Ovary (tissue), 9 donors: ENCODE data around the gene PTPRQ. TPM values are rescaled to one million over a fixed set of nuclear protein-coding genes. Genes with fewer than 3 reads are reported as not detected.

Experiments used
- DNase-seq, 5 donors: peaks; one replicate each; pipeline ENCODE4 v3.0.0-alpha.2; 2019 to 2020
- H3K27ac ChIP-seq, 2 donors: fragments of 200-600 bp; one replicate each; pipeline versions ENCODE4 v1.5.1 to v1.8.0; 2019 to 2022
- H3K27me3 ChIP-seq: fragments of 200-600 bp; one replicate; pipeline ENCODE4 v1.8.0; 2022
- H3K36me3 ChIP-seq: fragments of 200-600 bp; sonication (generic); one replicate; pipeline ENCODE4 v1.5.1; 2019
- H3K4me1 ChIP-seq: one replicate; pipeline ENCODE4 v1.8.1; 2013; ENCODE audit warnings: mild to moderate bottlenecking, moderate library complexity; ENCODE audit not compliant: insufficient read depth
- H3K4me3 ChIP-seq: fragments of 200-600 bp; sonication (generic); one replicate; pipeline ENCODE4 v1.5.1; 2017
- H3K9me3 ChIP-seq, 2 donors: fragments of 200-600 bp in 1 of 2; sonication (generic) in 1 of 2; one replicate each; pipeline versions ENCODE4 v1.5.1 to v1.8.1; 2013 to 2019; ENCODE audit warnings: mild to moderate bottlenecking in 1 of 2, moderate library complexity in 1 of 2
- EP300 ChIP-seq: sonication (generic); formaldehyde crosslinking; IDR thresholded peaks from one replicate; pipeline ENCODE4 v1.6.1; 2017; ENCODE audit warnings: antibody characterized with exemption
- POLR2A ChIP-seq: fragments of 450-650 bp; IDR thresholded peaks from one replicate; pipeline ENCODE4 v1.6.1; 2017; ENCODE audit warnings: antibody characterized with exemption, mild to moderate bottlenecking, moderate library complexity
- WGBS, 3 donors: extraction: QIAGEN DNeasy Blood & Tissue Kit in 1 of 3; methylation state at CpG; one replicate each; pipeline versions ENCODE4 v1.1.5 to v1.1.7; 2013 to 2017; 5-methylcytosine and 5-hydroxymethylcytosine counted together
- intact Hi-C, 4 donors: fragments of 100-400 bp; cut with DNase I; formaldehyde crosslinking; loops; one replicate each; pipeline versions ENCODE4 v1.11.0 to v1.15.1; 2022 to 2023
- polyA plus RNA-seq, 2 donors: library from polyadenylated mRNA; stranded (reverse); fragments of 200-250 nt in 1 of 2; fragments of 350-450 nt in 1 of 2; fragmentation: Illumina TruSeq in 1 of 2; extraction: RNeasy Lipid Tissue Mini Kit (QIAGEN cat#74804) in 1 of 2; gene quantifications; one replicate each; pipeline ENCODE4 v1.2.3, GENCODE V29; 2013 to 2014
- total RNA-seq, 7 donors: library from RNA; depleted of rRNA in 2 of 7; stranded (reverse); fragments of >200 nt in 2 of 7; fragmentation: NEBNext Ultra II Directional in 3 of 7; extraction: Animal tissue kit (Norgen Biotek cat#: 25700) in 3 of 7; gene quantifications; one replicate each; pipeline versions ENCODE4 v1.1.0 to v1.2.4, GENCODE V29; 2016 to 2023
- TF ChIP-seq, protein P1 (sequence below), 3 donors: fragments of 450-650 bp in 2 of 3; fragments of 200-600 bp in 1 of 3; IDR thresholded peaks; one replicate each; pipeline versions ENCODE4 v1.5.1 to v1.8.0; 2016 to 2022; ENCODE audit warnings: antibody characterized with exemption in 3 of 3, mild to moderate bottlenecking in 1 of 3
- donor health status: DM: no; HTN: no; CAD: no; lungs with moderate emphysema.
- donor health status: DM: no; HTN: no; CAD: no.
- donor health status: Bipolar disorder and iron deficiency.
- donor health status: DM: yes; HTN: yes; CAD: no.
- donor health status: DM: no; HTN: no; CAD: no.
- donor health status: DM: yes; HTN: yes; CAD: no.

The PTPRQ gene
- total and polyA plus RNA-seq, 9 donors, result 0.05 to 18.8 (median 0.23) TPM

DNA sequence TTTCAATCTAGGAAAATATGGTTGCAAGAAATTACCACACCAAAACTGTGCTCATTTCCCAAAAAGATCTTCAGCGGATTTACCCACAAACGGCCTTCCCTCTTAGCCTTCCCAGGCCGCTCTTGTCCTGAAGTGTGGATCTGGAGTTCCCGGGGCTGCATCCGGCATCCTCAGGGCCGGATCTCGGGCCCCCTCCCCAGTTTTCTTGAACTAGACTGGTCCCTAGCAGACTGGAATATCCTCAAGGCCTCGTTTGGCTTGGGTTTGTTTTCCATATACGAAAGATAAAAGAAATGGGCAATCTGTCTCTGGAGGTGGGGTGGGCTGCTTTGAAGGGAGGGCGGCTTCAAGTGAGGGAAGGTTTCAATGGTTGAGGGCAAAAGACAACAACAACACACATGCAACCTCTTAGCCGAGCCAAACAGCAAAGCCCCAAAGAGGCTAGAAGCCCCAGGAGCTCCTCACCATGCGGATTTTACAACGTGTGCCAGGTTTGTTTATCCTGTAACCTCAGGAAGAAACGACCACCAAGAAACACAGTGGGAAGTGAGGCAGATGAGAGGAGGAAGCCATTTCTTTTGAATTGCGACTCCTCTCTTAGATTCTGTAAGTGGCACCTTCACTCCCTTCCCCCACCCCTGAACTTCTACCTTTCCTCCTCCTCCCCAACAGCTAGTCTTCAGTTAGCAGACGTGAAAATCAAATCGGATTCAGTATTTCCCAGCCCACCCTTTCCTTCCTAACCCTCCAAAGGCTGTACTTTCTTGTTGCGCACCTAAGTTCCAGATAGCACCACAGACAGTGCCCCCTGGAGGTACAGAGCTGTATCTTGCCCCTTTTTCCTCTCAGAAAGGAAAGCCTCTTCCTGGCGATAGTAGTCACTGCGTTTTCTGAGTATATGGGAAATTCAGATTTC is 266.0 kb downstream of the PTPRQ start:
- intact Hi-C loops, result no loop called here
- DNase-seq, result no peak
- Histone ChIP-seq H3K4me1 (no peaks in the 10 kb centered on the region), H3K36me3 (no peaks in the 10 kb centered on the region), H3K27me3 (no peaks in the 10 kb centered on the region), H3K27ac (no peak overlapping the region), H3K4me3 (no peak overlapping the region), H3K9me3 (peaks cover 0 to 4% of the 10 kb centered on the region in 2 donors)
- 77 to 82% (median 78%) methylated on average over 20 of the region's 20 CpGs for WGBS, 3 donors
- TF ChIP-seq EP300, result no peak
- TF ChIP-seq, protein P1, sequence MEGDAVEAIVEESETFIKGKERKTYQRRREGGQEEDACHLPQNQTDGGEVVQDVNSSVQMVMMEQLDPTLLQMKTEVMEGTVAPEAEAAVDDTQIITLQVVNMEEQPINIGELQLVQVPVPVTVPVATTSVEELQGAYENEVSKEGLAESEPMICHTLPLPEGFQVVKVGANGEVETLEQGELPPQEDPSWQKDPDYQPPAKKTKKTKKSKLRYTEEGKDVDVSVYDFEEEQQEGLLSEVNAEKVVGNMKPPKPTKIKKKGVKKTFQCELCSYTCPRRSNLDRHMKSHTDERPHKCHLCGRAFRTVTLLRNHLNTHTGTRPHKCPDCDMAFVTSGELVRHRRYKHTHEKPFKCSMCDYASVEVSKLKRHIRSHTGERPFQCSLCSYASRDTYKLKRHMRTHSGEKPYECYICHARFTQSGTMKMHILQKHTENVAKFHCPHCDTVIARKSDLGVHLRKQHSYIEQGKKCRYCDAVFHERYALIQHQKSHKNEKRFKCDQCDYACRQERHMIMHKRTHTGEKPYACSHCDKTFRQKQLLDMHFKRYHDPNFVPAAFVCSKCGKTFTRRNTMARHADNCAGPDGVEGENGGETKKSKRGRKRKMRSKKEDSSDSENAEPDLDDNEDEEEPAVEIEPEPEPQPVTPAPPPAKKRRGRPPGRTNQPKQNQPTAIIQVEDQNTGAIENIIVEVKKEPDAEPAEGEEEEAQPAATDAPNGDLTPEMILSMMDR (IDR thresholded peaks at IDR 0.05), result no peak
- TF ChIP-seq POLR2A, result no peak

- no peak for TF ChIP-seq POLR2A
- TF ChIP-seq EP300, result no peak
- TF ChIP-seq, protein P1 (IDR thresholded peaks at IDR 0.05), result no peak
- whole genome bisulfite sequencing, 3 donors, result 94 to 100% (median 96%) methylated on average over 1 of the region's 1 CpG
- Histone ChIP-seq H3K9me3 (peaks cover 0 to 4% of the 10 kb centered on the region in 2 donors), H3K4me3 (no peak overlapping the region), H3K27ac (no peak overlapping the region), H3K27me3 (no peaks in the 10 kb centered on the region), H3K4me1 (no peaks in the 10 kb centered on the region), H3K36me3 (no peaks in the 10 kb centered on the region)
- intact Hi-C loops, result no loop called here
- no peak for DNase-seq
These were observed 266.9 kb downstream of the PTPRQ start for GRCh38 chr12:80710727-80711449.

GRCh38 chr12:80711866-80712265 is 267.8 kb downstream of the PTPRQ start:
- no peaks in the 10 kb centered on the region for H3K36me3 ChIP-seq
- H3K4me3 ChIP-seq, result no peak overlapping the region
- H3K27me3 ChIP-seq, result no peaks in the 10 kb centered on the region
- no peak overlapping the region for H3K27ac ChIP-seq
- peaks cover 0 to 4% of the 10 kb centered on the region in 2 donors for H3K9me3 ChIP-seq
- DNase-seq, result no peak
- TF ChIP-seq POLR2A (no peak), EP300 (no peak)
- TF ChIP-seq, protein P1 (IDR thresholded peaks at IDR 0.05), result no peak
- WGBS, 3 donors, result 66 to 77% (median 75%) methylated on average over 1 of the region's 1 CpG
- intact Hi-C loops, result no loop called here
- no peaks in the 10 kb centered on the region for H3K4me1 ChIP-seq

- no peak for DNase-seq
- Histone ChIP-seq H3K9me3 (peaks cover 0 to 4% of the 10 kb centered on the region in 2 donors), H3K36me3 (no peaks in the 10 kb centered on the region), H3K4me1 (no peaks in the 10 kb centered on the region), H3K27me3 (no peaks in the 10 kb centered on the region), H3K27ac (no peak overlapping the region), H3K4me3 (no peak overlapping the region)
- TF ChIP-seq EP300 (no peak), POLR2A (no peak)
- TF ChIP-seq, protein P1 (IDR thresholded peaks at IDR 0.05), result no peak
- intact Hi-C loops, result no loop called here
These were observed 268.8 kb downstream of the PTPRQ start for GRCh38 chr12:80712866-80713265.
